ENCODE results near the gene CX3CR1.

DNA sequence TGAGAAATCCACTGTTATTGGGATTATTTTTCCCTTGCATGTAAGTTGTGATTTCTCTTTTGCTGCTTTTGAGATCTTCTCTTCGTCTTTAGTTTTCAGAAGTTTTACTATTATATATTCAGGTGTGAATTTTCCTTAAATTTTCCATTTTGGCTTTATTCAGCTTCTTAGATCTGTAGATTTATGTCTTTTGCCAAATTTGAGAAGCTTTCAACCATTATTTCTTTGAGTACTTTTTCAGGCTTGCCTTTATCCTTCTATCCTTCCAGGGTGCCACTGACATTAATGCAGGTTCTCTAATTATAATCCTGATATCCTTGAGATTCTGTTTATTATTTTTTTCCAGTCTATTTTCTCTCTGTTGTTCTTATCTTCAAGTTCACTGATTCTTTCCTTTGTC lies 49.4 kb downstream of the CX3CR1 start:
- no peak for TF ChIP-seq TAF1 (IDR thresholded peaks at IDR 0.05; ENCODE audit: low read depth)
- TF ChIP-seq CTCF (IDR thresholded peaks at IDR 0.05; ENCODE audit: poor library complexity, severe bottlenecking) = no peak

Data from neural cell (in vitro differentiated cells).